Astrocyte of the spinal cord (primary cell): Measurements from ENCODE around the gene PTPRN2.

Source experiments
- DNase-seq: peaks from one replicate; pipeline ENCODE4 v3.0.0; 2011; ENCODE audit warnings: low read depth, low spot score
- H3K4me3 ChIP-seq: 2 replicates; pipeline ENCODE4 v1.5.1; 2011; ENCODE audit warnings: low read depth, mild to moderate bottlenecking, low read length, moderate library complexity
- CTCF ChIP-seq: IDR thresholded peaks from 2 replicates; pipeline ENCODE4 v1.5.1; 2012; ENCODE audit warnings: low read depth, mild to moderate bottlenecking, low read length, inconsistent platforms
- in situ Hi-C: cut with HindIII; loops from 2 replicates; pipeline ENCODE4 v1.10.0; 2017; ENCODE audit warnings: low sequenced_read_pairs

Gene PTPRN2

GRCh38 chr7:157671358-157672255, 916.0 kb downstream of the PTPRN2 start:
- H3K4me3 ChIP-seq, result no peak overlapping the region
- no peak for TF ChIP-seq CTCF
- no peak for DNase-seq
- in situ Hi-C loops, result no loop called here

- in situ Hi-C loops, result no loop called here
- no peak overlapping the region for H3K4me3 ChIP-seq
- TF ChIP-seq CTCF, result no peak
- DNase-seq, result no peak
Measured at GRCh38 chr7:157670490-157671357, 916.9 kb downstream of the PTPRN2 start.

GRCh38 chr7:157669768-157670351, 917.8 kb downstream of the PTPRN2 start:
- no peak overlapping the region for H3K4me3 ChIP-seq
- in situ Hi-C loops, result no loop called here
- no peak for DNase-seq
- TF ChIP-seq CTCF, result no peak

- in situ Hi-C loops, result no loop called here
- no peak for DNase-seq
- no peak overlapping the region for H3K4me3 ChIP-seq
- TF ChIP-seq CTCF, result no peak
Measured at GRCh38 chr7:157668884-157669767, 918.5 kb downstream of the PTPRN2 start.

- in situ Hi-C loops, result no loop called here
- H3K4me3 ChIP-seq, result no peak overlapping the region
- no peak for TF ChIP-seq CTCF
- DNase-seq, result no peak
Measured at GRCh38 chr7:157668221-157668883, 919.3 kb downstream of the PTPRN2 start.
